ENCODE data around the gene SLC16A13.
A peak's percentile ranks its signal among the peaks of the same experiment; 100 is the strongest.

SLC16A13 gene

DNA sequence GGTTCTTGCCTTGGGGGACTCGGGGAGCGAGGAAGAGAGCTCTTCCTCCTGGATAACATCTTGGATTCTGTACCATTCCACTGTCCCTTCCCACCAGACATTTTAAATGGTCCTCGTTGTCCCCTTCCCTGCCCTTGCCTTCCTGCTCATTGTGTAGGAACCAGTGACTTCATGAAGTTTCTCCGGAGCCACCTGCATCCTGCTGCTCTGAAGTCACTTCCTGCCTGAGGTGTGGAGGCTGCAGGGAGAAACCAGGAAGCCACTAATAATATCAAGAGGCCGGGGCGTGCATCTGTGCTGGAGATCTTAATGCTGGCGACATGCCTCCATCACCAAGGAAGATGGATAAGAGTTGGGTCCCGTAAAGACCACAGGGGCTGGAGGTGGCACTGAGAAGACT is 6.2 kb upstream of the SLC16A13 start:
- Histone ChIP-seq H3K9me3 (ENCODE audit: control insufficient read depth, low read length) (no peaks in the 10 kb centered on the region), H3K4me1 (ENCODE audit: control insufficient read depth, insufficient read depth, low read length, poor library complexity, severe bottlenecking) (peaks cover 28% of the 10 kb centered on the region), H3K36me3 (ENCODE audit: control insufficient read depth, insufficient read depth, low read length) (no peaks in the 10 kb centered on the region), H3K4me3 (ENCODE audit: insufficient read depth, low read depth, low read length, poor library complexity, severe bottlenecking) (no peak overlapping the region), H3K27me3 (replicated peaks; ENCODE audit: control insufficient read depth, insufficient read depth, low read length, poor library complexity, severe bottlenecking) (no peaks in the 10 kb centered on the region), H3K27ac (ENCODE audit: insufficient read depth, low read length, poor library complexity, severe bottlenecking) (peak overlapping the region; percentile 29)
- DNase-seq: no peak

DNA sequence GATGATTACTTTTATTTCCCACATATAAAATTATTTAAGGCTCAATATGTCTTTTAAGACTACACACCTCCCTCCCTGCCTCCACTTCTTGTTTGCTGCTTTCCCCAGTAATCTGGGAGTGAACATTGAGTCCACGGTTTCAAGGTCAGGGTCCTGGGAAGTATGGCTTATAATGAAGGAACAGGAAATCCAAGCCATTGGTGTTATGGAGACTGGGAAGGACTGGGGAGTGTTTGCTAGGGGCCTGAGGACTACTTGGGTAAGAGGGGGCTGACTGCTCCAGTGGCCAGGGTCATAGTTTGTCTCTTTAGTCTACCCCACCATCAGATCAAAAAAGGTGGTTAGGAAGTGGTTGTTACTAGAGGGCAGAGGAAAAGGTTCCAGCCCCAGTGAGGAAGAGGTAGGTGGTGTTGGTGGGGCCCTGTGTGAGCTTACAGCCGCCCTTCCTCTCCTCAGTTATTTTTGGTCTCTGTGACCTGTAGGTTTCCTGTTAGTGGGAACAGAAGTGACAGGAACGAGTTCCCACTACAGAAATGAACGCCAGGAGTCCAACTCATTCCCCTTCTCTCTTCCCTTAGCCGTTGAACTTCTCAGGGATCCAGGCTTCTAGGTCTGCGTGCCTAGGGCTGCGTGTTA is 742 bp upstream of the SLC16A13 start:
- DNase-seq: no peak
- peaks cover 34% of the 10 kb centered on the region for H3K4me1 ChIP-seq (ENCODE audit: control insufficient read depth, insufficient read depth, low read length, poor library complexity, severe bottlenecking)

DNA sequence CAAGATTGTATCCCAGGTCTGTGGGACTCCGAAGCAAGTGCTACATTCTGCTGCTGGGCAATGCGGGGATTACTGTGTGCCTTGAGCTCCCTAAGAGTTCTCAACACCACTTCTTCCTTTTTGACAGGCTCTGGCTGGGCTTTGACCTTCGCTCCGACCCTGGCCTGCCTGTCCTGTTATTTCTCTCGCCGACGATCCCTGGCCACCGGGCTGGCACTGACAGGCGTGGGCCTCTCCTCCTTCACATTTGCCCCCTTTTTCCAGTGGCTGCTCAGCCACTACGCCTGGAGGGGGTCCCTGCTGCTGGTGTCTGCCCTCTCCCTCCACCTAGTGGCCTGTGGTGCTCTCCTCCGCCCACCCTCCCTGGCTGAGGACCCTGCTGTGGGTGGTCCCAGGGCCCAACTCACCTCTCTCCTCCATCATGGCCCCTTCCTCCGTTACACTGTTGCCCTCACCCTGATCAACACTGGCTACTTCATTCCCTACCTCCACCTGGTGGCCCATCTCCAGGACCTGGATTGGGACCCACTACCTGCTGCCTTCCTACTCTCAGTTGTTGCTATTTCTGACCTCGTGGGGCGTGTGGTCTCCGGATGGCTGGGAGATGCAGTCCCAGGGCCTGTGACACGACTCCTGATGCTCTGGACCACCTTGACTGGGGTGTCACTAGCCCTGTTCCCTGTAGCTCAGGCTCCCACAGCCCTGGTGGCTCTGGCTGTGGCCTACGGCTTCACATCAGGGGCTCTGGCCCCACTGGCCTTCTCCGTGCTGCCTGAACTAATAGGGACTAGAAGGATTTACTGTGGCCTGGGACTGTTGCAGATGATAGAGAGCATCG is 2.4 kb downstream of the SLC16A13 start:
- Histone ChIP-seq H3K36me3 (ENCODE audit: control insufficient read depth, insufficient read depth, low read length) (no peaks in the 10 kb centered on the region), H3K27me3 (replicated peaks; ENCODE audit: control insufficient read depth, insufficient read depth, low read length, poor library complexity, severe bottlenecking) (no peaks in the 10 kb centered on the region), H3K27ac (ENCODE audit: insufficient read depth, low read length, poor library complexity, severe bottlenecking) (no peak overlapping the region), H3K4me3 (ENCODE audit: insufficient read depth, low read depth, low read length, poor library complexity, severe bottlenecking) (no peak overlapping the region), H3K9me3 (ENCODE audit: control insufficient read depth, low read length) (no peaks in the 10 kb centered on the region), H3K4me1 (ENCODE audit: control insufficient read depth, insufficient read depth, low read length, poor library complexity, severe bottlenecking) (peaks cover 44% of the 10 kb centered on the region)
- DNase-seq: no peak

More for the DNA sequence above, 742 bp upstream of the SLC16A13 start:
- Histone ChIP-seq H3K36me3 (ENCODE audit: control insufficient read depth, insufficient read depth, low read length) (no peaks in the 10 kb centered on the region), H3K9me3 (ENCODE audit: control insufficient read depth, low read length) (no peaks in the 10 kb centered on the region), H3K27ac (ENCODE audit: insufficient read depth, low read length, poor library complexity, severe bottlenecking) (peak overlapping the region; percentile 93), H3K27me3 (replicated peaks; ENCODE audit: control insufficient read depth, insufficient read depth, low read length, poor library complexity, severe bottlenecking) (no peaks in the 10 kb centered on the region), H3K4me3 (ENCODE audit: insufficient read depth, low read depth, low read length, poor library complexity, severe bottlenecking) (peak overlapping the region; percentile 73)

DNA sequence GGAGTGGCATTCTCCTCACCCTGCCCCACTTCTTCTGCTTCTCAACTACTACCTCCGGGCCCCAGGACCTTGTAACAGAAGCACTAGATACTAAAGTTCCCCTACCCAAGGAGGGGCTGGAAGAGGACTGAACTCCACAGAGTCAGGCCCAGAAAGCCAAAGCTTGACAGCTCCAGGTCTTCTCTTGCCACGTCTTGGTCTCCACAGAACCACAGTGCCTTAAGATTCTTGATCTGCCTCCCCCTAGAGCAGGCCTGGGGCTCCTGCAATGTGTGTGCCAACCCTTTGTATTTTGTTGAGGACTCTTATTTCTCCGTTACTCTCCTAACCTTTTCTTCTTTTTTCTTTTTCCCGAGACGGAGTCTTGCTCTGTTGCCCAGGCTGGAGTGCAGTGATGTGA is 4.0 kb downstream of the SLC16A13 start:
- peaks cover 42% of the 10 kb centered on the region for H3K4me1 ChIP-seq (ENCODE audit: control insufficient read depth, insufficient read depth, low read length, poor library complexity, severe bottlenecking)

DNA sequence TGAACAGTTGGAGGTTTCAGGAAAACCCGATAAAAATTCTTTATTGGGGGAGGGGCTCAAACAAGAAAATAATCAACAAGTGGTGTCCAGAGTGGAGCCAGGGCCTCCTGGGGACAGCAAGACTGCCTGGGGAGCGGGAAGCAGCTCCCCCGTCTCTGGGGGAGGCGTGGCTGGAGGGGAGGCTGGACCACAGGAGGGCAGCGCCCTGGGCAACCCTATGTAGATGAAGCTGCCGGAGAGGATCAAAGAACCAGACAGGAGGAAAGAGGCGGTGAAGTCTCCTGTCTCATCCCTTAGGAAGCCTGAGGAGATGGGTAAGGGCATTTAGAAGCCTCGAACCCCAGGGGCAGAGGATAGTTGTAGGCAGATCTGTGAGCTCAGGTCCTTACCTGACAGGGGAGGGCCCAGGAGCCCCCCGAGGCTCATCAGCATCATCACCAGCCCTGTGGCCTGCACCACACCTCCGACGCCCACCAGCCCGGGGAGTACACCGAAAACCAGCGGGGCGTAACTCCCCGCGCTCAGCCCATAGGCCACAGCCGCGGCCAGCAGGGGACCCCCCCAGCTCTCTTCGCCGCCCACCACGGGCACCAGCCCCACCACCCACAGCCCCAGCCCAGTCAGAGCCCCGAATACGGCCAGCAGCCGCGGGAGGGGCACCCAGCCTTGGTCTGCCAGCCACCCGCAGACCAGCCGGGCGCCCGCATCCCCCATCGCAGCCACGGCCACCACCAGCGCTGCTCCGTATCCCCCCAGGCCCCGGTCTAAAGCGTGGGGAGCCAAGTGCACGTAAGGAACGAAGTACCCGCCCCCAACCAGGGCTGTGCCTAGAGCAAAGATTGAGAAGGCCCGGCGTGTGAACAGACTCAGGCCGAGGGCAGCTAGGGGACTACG is 6.0 kb downstream of the SLC16A13 start:
- Histone ChIP-seq H3K4me1 (ENCODE audit: control insufficient read depth, insufficient read depth, low read length, poor library complexity, severe bottlenecking) (peaks cover 33% of the 10 kb centered on the region), H3K27me3 (replicated peaks; ENCODE audit: control insufficient read depth, insufficient read depth, low read length, poor library complexity, severe bottlenecking) (no peaks in the 10 kb centered on the region), H3K27ac (ENCODE audit: insufficient read depth, low read length, poor library complexity, severe bottlenecking) (peak overlapping the region; percentile 46), H3K9me3 (ENCODE audit: control insufficient read depth, low read length) (no peaks in the 10 kb centered on the region), H3K36me3 (ENCODE audit: control insufficient read depth, insufficient read depth, low read length) (no peaks in the 10 kb centered on the region), H3K4me3 (ENCODE audit: insufficient read depth, low read depth, low read length, poor library complexity, severe bottlenecking) (peak overlapping the region; percentile 11)
- DNase-seq: no peak

More for the DNA sequence above, 4.0 kb downstream of the SLC16A13 start:
- Histone ChIP-seq H3K4me3 (ENCODE audit: insufficient read depth, low read depth, low read length, poor library complexity, severe bottlenecking) (no peak overlapping the region), H3K27me3 (replicated peaks; ENCODE audit: control insufficient read depth, insufficient read depth, low read length, poor library complexity, severe bottlenecking) (no peaks in the 10 kb centered on the region), H3K9me3 (ENCODE audit: control insufficient read depth, low read length) (no peaks in the 10 kb centered on the region), H3K27ac (ENCODE audit: insufficient read depth, low read length, poor library complexity, severe bottlenecking) (no peak overlapping the region), H3K36me3 (ENCODE audit: control insufficient read depth, insufficient read depth, low read length) (no peaks in the 10 kb centered on the region)
- DNase-seq: no peak

DNA sequence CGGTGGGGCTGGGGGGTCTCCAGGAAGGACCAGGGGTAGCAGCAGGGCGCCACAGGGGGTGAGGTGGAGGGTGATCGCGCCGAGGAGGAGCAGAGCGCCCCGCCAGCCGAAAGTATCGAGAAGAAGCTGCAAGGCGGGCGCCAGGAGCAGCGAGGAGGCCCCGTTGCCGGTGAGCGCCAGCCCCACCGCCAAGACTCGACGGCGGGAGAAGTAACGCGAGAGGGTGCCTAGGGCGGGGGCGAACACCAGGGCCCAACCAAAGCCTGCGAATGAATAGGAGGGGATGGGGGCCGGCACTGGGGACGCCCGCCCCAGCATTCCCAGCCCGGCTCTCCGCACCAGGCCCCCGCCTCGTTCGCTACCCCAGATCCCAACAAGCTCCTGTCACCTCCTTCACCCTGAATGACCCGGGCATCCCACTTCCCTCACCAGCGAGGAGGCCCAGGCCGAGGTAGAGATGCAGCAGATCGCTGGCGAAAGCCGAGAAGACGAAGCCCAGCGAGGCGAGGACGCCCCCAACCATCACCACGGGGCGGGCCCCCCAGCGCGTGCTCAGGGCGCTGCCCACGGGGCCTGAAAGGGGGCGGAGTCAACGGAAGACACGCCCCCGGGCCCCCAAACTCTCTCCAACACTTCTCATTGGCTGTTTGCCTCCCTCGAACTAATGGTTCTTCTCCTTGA is 6.8 kb downstream of the SLC16A13 start:
- Histone ChIP-seq H3K9me3 (ENCODE audit: control insufficient read depth, low read length) (no peaks in the 10 kb centered on the region), H3K4me1 (ENCODE audit: control insufficient read depth, insufficient read depth, low read length, poor library complexity, severe bottlenecking) (peaks cover 39% of the 10 kb centered on the region), H3K27ac (ENCODE audit: insufficient read depth, low read length, poor library complexity, severe bottlenecking) (peak overlapping the region; percentile 46), H3K27me3 (replicated peaks; ENCODE audit: control insufficient read depth, insufficient read depth, low read length, poor library complexity, severe bottlenecking) (no peaks in the 10 kb centered on the region), H3K36me3 (ENCODE audit: control insufficient read depth, insufficient read depth, low read length) (no peaks in the 10 kb centered on the region), H3K4me3 (ENCODE audit: insufficient read depth, low read depth, low read length, poor library complexity, severe bottlenecking) (peak overlapping the region; percentile 48)
- DNase-seq: peak in 1 of 3 donors; percentile 29

DNA sequence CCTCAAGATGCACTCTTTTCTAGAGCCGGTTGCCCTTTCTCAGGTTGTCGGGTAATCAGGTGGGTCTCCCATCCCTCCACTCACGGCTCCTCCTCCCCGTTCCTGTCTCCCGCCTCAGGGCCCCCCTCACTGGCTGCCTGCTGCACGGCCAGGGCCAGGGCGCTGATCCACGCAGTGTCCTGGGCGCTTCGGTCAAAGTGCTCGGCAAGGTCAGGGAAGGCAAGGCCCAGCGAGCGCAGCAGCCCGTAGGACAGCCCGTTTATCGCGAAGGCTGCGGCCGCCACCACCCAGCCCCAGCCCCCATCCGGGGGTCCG is 7.3 kb downstream of the SLC16A13 start:
- Histone ChIP-seq H3K36me3 (ENCODE audit: control insufficient read depth, insufficient read depth, low read length) (no peaks in the 10 kb centered on the region), H3K4me3 (ENCODE audit: insufficient read depth, low read depth, low read length, poor library complexity, severe bottlenecking) (peak overlapping the region; percentile 48), H3K27me3 (replicated peaks; ENCODE audit: control insufficient read depth, insufficient read depth, low read length, poor library complexity, severe bottlenecking) (no peaks in the 10 kb centered on the region), H3K27ac (ENCODE audit: insufficient read depth, low read length, poor library complexity, severe bottlenecking) (no peak overlapping the region), H3K4me1 (ENCODE audit: control insufficient read depth, insufficient read depth, low read length, poor library complexity, severe bottlenecking) (peaks cover 39% of the 10 kb centered on the region), H3K9me3 (ENCODE audit: control insufficient read depth, low read length) (no peaks in the 10 kb centered on the region)
- DNase-seq: no peak

DNA sequence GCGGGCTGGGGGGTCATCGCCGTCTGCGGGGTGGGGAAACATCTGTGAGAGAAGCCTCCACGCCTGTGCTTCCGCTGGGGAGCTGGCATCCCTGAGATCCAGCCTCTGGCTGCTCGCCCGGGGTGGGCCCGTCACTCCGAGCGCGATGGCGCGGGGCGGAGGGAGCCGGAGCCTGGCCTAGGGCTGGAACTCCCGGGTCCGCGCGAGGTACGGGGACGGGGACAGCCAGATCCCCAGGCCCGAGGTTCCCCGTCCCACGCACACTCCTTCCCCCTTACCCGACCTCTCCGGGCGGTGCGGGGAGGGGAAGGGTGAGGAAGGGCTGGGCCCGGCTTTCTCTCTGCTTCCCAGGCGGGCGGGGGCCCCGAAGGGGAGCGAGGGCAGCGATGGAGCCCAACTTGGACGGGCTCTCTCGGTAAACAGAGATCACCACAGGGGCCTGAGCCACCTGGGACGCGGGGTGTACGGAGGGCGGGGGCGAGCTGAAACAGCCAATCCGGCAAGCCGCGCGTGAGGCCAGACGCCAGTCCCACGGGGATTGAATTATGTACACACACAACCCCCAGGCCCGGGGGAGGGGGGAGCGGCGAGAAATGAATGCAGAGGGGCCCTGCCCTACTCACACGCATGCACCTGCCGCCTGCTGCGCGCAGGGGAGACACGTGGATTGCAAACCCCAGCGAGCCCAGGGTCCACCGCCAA is 7.8 kb downstream of the SLC16A13 start, which contains the start of gene SLC16A11:
SLC16A11 (minus strand) TSS at position 596 of the 702 bp plus-strand sequence; CDS start at position 17, 579 bp downstream.
- DNase-seq: no peak
- peaks cover 39% of the 10 kb centered on the region for H3K4me1 ChIP-seq (ENCODE audit: control insufficient read depth, insufficient read depth, low read length, poor library complexity, severe bottlenecking)
- no peaks in the 10 kb centered on the region for H3K9me3 ChIP-seq (ENCODE audit: control insufficient read depth, low read length)

DNA sequence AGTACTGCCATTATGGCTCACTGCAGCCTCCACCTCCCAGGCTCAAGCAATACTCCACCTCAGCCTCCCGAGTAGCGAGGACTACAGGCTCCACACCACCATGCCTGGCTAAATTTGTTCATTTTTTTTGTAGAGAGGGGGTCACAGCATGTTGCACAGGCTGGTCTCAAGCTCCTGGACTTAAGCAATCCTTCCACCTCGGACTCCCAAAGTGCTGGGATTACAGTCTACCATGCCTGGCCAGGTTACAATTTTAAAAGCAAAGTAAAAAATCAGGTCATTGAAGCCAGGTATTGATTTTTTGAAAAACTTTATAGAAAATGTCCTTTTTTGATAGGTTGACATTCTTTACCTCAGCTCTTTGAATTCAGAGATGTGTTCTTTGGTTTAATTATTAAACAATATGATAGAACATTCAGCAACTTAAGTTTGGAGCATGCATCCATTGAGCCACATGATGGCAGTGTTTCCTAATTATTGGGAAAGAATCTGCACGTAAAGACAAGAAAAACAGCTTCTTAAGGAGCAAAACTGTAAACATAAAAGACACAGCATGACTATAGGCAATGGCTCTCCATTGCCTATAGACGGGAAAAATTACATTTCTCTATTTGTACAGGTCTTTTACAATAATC is 9.8 kb downstream of the SLC16A13 start:
- Histone ChIP-seq H3K27ac (ENCODE audit: insufficient read depth, low read length, poor library complexity, severe bottlenecking) (peak overlapping the region; percentile 77), H3K27me3 (replicated peaks; ENCODE audit: control insufficient read depth, insufficient read depth, low read length, poor library complexity, severe bottlenecking) (no peaks in the 10 kb centered on the region), H3K4me1 (ENCODE audit: control insufficient read depth, insufficient read depth, low read length, poor library complexity, severe bottlenecking) (peaks cover 39% of the 10 kb centered on the region), H3K4me3 (ENCODE audit: insufficient read depth, low read depth, low read length, poor library complexity, severe bottlenecking) (peak overlapping the region; percentile 46), H3K36me3 (ENCODE audit: control insufficient read depth, insufficient read depth, low read length) (no peaks in the 10 kb centered on the region), H3K9me3 (ENCODE audit: control insufficient read depth, low read length) (no peaks in the 10 kb centered on the region)
- peak in 1 of 3 donors; percentile 29 for DNase-seq

More for the DNA sequence above, 7.8 kb downstream of the SLC16A13 start, which contains the start of gene SLC16A11:
- H3K4me3 ChIP-seq (ENCODE audit: insufficient read depth, low read depth, low read length, poor library complexity, severe bottlenecking): peak within 1 kb of the TSS; percentile 48
- no peaks in the 10 kb centered on the region for H3K36me3 ChIP-seq (ENCODE audit: control insufficient read depth, insufficient read depth, low read length)
- no peaks in the 10 kb centered on the region for H3K27me3 ChIP-seq (replicated peaks; ENCODE audit: control insufficient read depth, insufficient read depth, low read length, poor library complexity, severe bottlenecking)
- H3K27ac ChIP-seq (ENCODE audit: insufficient read depth, low read length, poor library complexity, severe bottlenecking): peak within 1 kb of the TSS; percentile 29
